Measurements from ENCODE around the gene MUC5AC.

The MUC5AC gene

GRCh38 chr11:1229471-1230120 is 71.8 kb downstream of the MUC5AC start:
- H3K27me3 ChIP-seq (replicated peaks), result no peaks in the 10 kb centered on the region
- no peaks in the 10 kb centered on the region for H3K36me3 ChIP-seq (replicated peaks)
- in situ Hi-C loops (cut with HindIII; ENCODE audit: low pct_ligation_motif_present, low sequenced_read_pairs), result no loop called here

GRCh38 chr11:1230121-1230455 is 72.3 kb downstream of the MUC5AC start:
- Histone ChIP-seq H3K27me3 (replicated peaks) (no peaks in the 10 kb centered on the region), H3K4me3 (ENCODE audit: low read depth, low read length) (no peak overlapping the region), H3K36me3 (replicated peaks) (no peaks in the 10 kb centered on the region), H3K27ac (no peak overlapping the region)
- no peak for DNase-seq
- in situ Hi-C loops (cut with HindIII; ENCODE audit: low pct_ligation_motif_present, low sequenced_read_pairs), result no loop called here
- no peak for TF ChIP-seq CTCF (IDR thresholded peaks at IDR 0.05; ENCODE audit: low read depth, low read length, missing control alignments)

More at GRCh38 chr11:1229471-1230120, 71.8 kb downstream of the MUC5AC start:
- DNase-seq, result no peak
- no peak overlapping the region for H3K4me3 ChIP-seq (ENCODE audit: low read depth, low read length)
- no peak overlapping the region for H3K27ac ChIP-seq
- no peak for TF ChIP-seq CTCF (IDR thresholded peaks at IDR 0.05; ENCODE audit: low read depth, low read length, missing control alignments)

GRCh38 chr11:1230456-1231395 is 73.0 kb downstream of the MUC5AC start:
- TF ChIP-seq CTCF (IDR thresholded peaks at IDR 0.05; ENCODE audit: low read depth, low read length, missing control alignments), result no peak
- in situ Hi-C loops (cut with HindIII; ENCODE audit: low pct_ligation_motif_present, low sequenced_read_pairs), result no loop called here
- H3K36me3 ChIP-seq (replicated peaks), result no peaks in the 10 kb centered on the region
- H3K4me3 ChIP-seq (ENCODE audit: low read depth, low read length), result no peak overlapping the region
- H3K27me3 ChIP-seq (replicated peaks), result no peaks in the 10 kb centered on the region
- DNase-seq, result no peak
- H3K27ac ChIP-seq, result no peak overlapping the region

GRCh38 chr11:1231396-1232020 is 73.8 kb downstream of the MUC5AC start:
- in situ Hi-C loops (cut with HindIII; ENCODE audit: low pct_ligation_motif_present, low sequenced_read_pairs), result no loop called here
- no peak for TF ChIP-seq CTCF (IDR thresholded peaks at IDR 0.05; ENCODE audit: low read depth, low read length, missing control alignments)
- Histone ChIP-seq H3K4me3 (ENCODE audit: low read depth, low read length) (no peak overlapping the region), H3K36me3 (replicated peaks) (no peaks in the 10 kb centered on the region), H3K27ac (no peak overlapping the region), H3K27me3 (replicated peaks) (no peaks in the 10 kb centered on the region)
- no peak for DNase-seq

GRCh38 chr11:1232021-1232882 is 74.5 kb downstream of the MUC5AC start:
- Histone ChIP-seq H3K4me3 (ENCODE audit: low read depth, low read length) (no peak overlapping the region), H3K36me3 (replicated peaks) (no peaks in the 10 kb centered on the region), H3K27me3 (replicated peaks) (no peaks in the 10 kb centered on the region), H3K27ac (no peak overlapping the region)
- DNase-seq, result no peak
- in situ Hi-C loops (cut with HindIII; ENCODE audit: low pct_ligation_motif_present, low sequenced_read_pairs), result no loop called here
- TF ChIP-seq CTCF (IDR thresholded peaks at IDR 0.05; ENCODE audit: low read depth, low read length, missing control alignments), result no peak

Data from brain microvascular endothelial cell (primary cell).